Measurements from ENCODE around the gene RBBP5.

Gene RBBP5

DNA sequence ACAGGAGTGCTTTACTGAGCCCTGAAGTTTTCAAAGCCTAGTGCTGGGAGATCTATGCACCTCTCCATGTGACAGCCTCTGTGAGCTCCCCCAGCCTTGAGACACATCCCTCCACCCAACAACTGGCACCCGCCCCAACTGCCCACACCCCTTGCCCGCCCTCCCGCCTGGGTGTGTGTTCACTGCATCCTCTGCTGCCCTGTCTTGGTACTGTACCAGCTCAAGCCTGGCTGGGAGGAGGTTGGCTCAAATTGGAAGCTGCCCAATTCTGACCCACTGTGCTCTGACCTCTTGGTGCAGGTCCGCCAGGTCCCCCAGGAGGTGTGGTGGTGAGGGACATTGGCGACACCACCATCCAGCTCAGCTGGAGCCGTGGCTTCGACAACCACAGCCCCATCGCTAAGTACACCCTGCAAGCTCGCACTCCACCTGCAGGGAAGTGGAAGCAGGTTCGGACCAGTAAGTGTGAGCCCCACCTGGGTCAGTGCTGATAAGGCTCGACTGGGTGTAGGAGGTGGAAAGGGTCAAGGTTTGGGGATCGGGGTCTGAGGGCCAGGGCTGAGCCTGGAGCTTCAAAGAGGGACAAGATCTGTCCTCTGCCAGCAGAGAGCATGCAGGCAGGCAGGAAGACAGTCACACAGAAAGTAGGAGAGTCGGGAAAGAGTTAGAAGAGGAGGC lies 55.5 kb downstream of the RBBP5 start:
- Histone ChIP-seq H3K4me1 (ENCODE audit: insufficient read depth, poor library complexity, severe bottlenecking) (no peaks in the 10 kb centered on the region), H3K27me3 (ENCODE audit: insufficient read depth, poor library complexity, severe bottlenecking) (no peaks in the 10 kb centered on the region), H3K4me3 (ENCODE audit: severe bottlenecking) (no peak overlapping the region), H3K9me3 (ENCODE audit: severe bottlenecking) (no peaks in the 10 kb centered on the region), H3K36me3 (ENCODE audit: low read depth) (no peaks in the 10 kb centered on the region), H3K27ac (ENCODE audit: poor library complexity, severe bottlenecking) (no peak overlapping the region)
- no peak for DNase-seq (ENCODE audit: low spot score)
- no peak for ATAC-seq (ENCODE audit: low read depth)
- TF ChIP-seq CTCF (IDR thresholded peaks at IDR 0.05; ENCODE audit: poor library complexity, severe bottlenecking): peak; percentile 13

DNA sequence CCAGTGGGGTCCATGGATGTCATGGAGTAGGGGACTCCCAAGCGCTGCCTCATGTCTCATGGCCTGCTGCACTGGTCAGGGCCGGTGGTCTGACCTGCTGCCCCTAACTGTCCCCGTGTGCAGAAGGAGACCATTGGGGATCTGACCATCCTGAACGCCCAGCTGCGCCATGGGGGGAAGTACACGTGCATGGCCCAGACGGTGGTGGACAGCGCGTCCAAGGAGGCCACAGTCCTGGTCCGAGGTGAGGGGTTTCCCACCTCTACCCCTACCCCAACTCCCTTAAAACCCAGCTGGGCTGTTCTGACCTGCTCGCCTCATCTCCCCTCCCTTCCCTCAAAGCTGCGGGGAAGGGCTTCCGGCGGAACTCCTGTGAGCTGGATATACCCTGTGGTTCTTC lies 56.1 kb downstream of the RBBP5 start:
- DNase-seq (ENCODE audit: low spot score) (no peak), ATAC-seq (ENCODE audit: low read depth) (no peak)
- no peak for TF ChIP-seq CTCF (IDR thresholded peaks at IDR 0.05; ENCODE audit: poor library complexity, severe bottlenecking)
- Histone ChIP-seq H3K4me3 (ENCODE audit: severe bottlenecking) (no peak overlapping the region), H3K4me1 (ENCODE audit: insufficient read depth, poor library complexity, severe bottlenecking) (no peaks in the 10 kb centered on the region), H3K36me3 (ENCODE audit: low read depth) (no peaks in the 10 kb centered on the region), H3K27ac (ENCODE audit: poor library complexity, severe bottlenecking) (no peak overlapping the region), H3K27me3 (ENCODE audit: insufficient read depth, poor library complexity, severe bottlenecking) (no peaks in the 10 kb centered on the region), H3K9me3 (ENCODE audit: severe bottlenecking) (no peaks in the 10 kb centered on the region)

GRCh38 chr1:205064741-205065316 lies 56.9 kb downstream of the RBBP5 start:
- DNase-seq (ENCODE audit: low spot score) (no peak), ATAC-seq (ENCODE audit: low read depth) (no peak)
- Histone ChIP-seq H3K4me1 (ENCODE audit: insufficient read depth, poor library complexity, severe bottlenecking) (no peaks in the 10 kb centered on the region), H3K9me3 (ENCODE audit: severe bottlenecking) (no peaks in the 10 kb centered on the region), H3K4me3 (ENCODE audit: severe bottlenecking) (no peak overlapping the region), H3K27ac (ENCODE audit: poor library complexity, severe bottlenecking) (no peak overlapping the region), H3K36me3 (ENCODE audit: low read depth) (no peaks in the 10 kb centered on the region), H3K27me3 (ENCODE audit: insufficient read depth, poor library complexity, severe bottlenecking) (no peaks in the 10 kb centered on the region)
- TF ChIP-seq CTCF (IDR thresholded peaks at IDR 0.05; ENCODE audit: poor library complexity, severe bottlenecking): no peak

DNA sequence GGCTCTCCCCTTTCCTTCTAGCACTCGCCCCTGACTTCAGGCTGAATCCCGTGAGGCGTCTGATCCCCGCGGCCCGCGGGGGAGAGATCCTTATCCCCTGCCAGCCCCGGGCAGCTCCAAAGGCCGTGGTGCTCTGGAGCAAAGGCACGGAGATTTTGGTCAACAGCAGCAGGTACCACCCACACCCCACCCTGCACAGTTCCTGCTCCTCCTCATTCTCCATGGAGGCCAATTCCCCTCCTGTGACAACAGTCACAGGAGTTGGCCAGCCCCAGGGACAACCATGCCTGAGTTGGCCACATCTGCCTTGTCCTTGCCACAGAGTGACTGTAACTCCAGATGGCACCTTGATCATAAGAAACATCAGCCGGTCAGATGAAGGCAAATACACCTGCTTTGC lies 57.5 kb downstream of the RBBP5 start:
- no peaks in the 10 kb centered on the region for H3K4me1 ChIP-seq (ENCODE audit: insufficient read depth, poor library complexity, severe bottlenecking)
- no peak overlapping the region for H3K4me3 ChIP-seq (ENCODE audit: severe bottlenecking)

More for the DNA sequence above, 57.5 kb downstream of the RBBP5 start:
- H3K9me3 ChIP-seq (ENCODE audit: severe bottlenecking): no peaks in the 10 kb centered on the region
- H3K36me3 ChIP-seq (ENCODE audit: low read depth): no peaks in the 10 kb centered on the region
- no peak for TF ChIP-seq CTCF (IDR thresholded peaks at IDR 0.05; ENCODE audit: poor library complexity, severe bottlenecking)
- no peak for DNase-seq (ENCODE audit: low spot score)
- H3K27ac ChIP-seq (ENCODE audit: poor library complexity, severe bottlenecking): no peak overlapping the region
- ATAC-seq (ENCODE audit: low read depth): no peak
- H3K27me3 ChIP-seq (ENCODE audit: insufficient read depth, poor library complexity, severe bottlenecking): no peaks in the 10 kb centered on the region

All from RWPE2 (cell line).